Smooth muscle cell (in vitro differentiated cells): ENCODE results near the gene PPIE. TPM values are rescaled to one million over a fixed set of nuclear protein-coding genes. Genes with fewer than 3 reads are reported as not detected.

Experiments used
- DNase-seq: peaks from one replicate; lab custom pipeline; 2025; ENCODE audit not compliant: unreplicated experiment; lab: John Stamatoyannopoulos, UW
- H2AFZ ChIP-seq: fragments of 200-600 bp; sonication (generic); 2 replicates; pipeline ENCODE4 v1.6.0; 2016; ENCODE audit warnings: antibody characterized with exemption, low read depth, mild to moderate bottlenecking
- H3F3A ChIP-seq: fragments of 200-600 bp; sonication (generic); 2 replicates; pipeline ENCODE4 v1.6.0; 2017; ENCODE audit warnings: antibody characterized with exemption, low read depth
- H3K27ac ChIP-seq: fragments of 200-600 bp; sonication (generic); 2 replicates; pipeline ENCODE4 v1.5.1; 2016; ENCODE audit warnings: low read depth, mild to moderate bottlenecking
- H3K27me3 ChIP-seq: fragments of 200-600 bp; sonication (generic); 2 replicates; pipeline ENCODE4 v1.6.1; 2016; ENCODE audit warnings: low read depth, mild to moderate bottlenecking
- H3K36me3 ChIP-seq: fragments of 200-600 bp; sonication (generic); 2 replicates; pipeline ENCODE4 v1.5.1; 2016; ENCODE audit warnings: low read depth
- H3K4me1 ChIP-seq: fragments of 200-600 bp; sonication (generic); 2 replicates; pipeline ENCODE4 v1.5.1; 2016; ENCODE audit warnings: low read depth
- H3K4me2 ChIP-seq: fragments of 200-600 bp; sonication (generic); 2 replicates; pipeline ENCODE4 v1.6.0; 2016; ENCODE audit warnings: mild to moderate bottlenecking
- H3K4me3 ChIP-seq: fragments of 200-600 bp; sonication (generic); 2 replicates; pipeline ENCODE4 v1.5.1; 2016; ENCODE audit warnings: mild to moderate bottlenecking
- H3K79me2 ChIP-seq: fragments of 200-600 bp; sonication (generic); 2 replicates; pipeline ENCODE4 v1.6.0; 2016; ENCODE audit warnings: low read depth, mild to moderate bottlenecking
- H3K9ac ChIP-seq: fragments of 200-600 bp; sonication (generic); 2 replicates; pipeline ENCODE4 v1.6.0; 2016; ENCODE audit warnings: low read depth
- H3K9me3 ChIP-seq: fragments of 200-600 bp; sonication (generic); replicated peaks from 2 replicates; pipeline ENCODE4 v1.5.1; 2016; ENCODE audit warnings: low read depth
- H4K20me1 ChIP-seq: fragments of 200-600 bp; sonication (generic); 2 replicates; pipeline ENCODE4 v1.6.0; 2016; ENCODE audit warnings: low read depth
- WGBS: methylation state at CpG from one replicate; pipeline ENCODE4 v1.1.7; 2016; ENCODE audit warnings: low lambda C conversion rate; 5-methylcytosine and 5-hydroxymethylcytosine counted together
- polyA plus RNA-seq: library from polyadenylated mRNA; unstranded; fragments of >200 nt; fragmentation: Nextera tagmentation; extraction: Ambion mirVana; gene quantifications from 2 replicates; pipeline ENCODE4 v1.2.1, GENCODE V29; 2016
- total RNA-seq: library from RNA; depleted of rRNA; stranded (reverse); fragments of >200 nt; gene quantifications from 2 replicates; pipeline ENCODE4 v1.2.3, GENCODE V29; 2014
- TF ChIP-seq, protein P1 (sequence below): fragments of 200-600 bp; sonication (generic); IDR thresholded peaks from 2 replicates; pipeline ENCODE4 v1.5.1; 2017; ENCODE audit warnings: borderline replicate concordance, mild to moderate bottlenecking, antibody characterized with exemption; ENCODE audit not compliant: insufficient read depth, poor library complexity, severe bottlenecking

The PPIE gene
- total and polyA plus RNA-seq, 2 experiments from 2014 or later, result 47.8 to 62.0 TPM

- no peak for DNase-seq
- Histone ChIP-seq H3K4me3 (peak overlapping the region; percentile 46), H3K4me2 (peak overlapping the region; percentile 83), H3K9ac (no peak overlapping the region), H3K27ac (no peak overlapping the region), H3K36me3 (no peaks in the 10 kb centered on the region), H3K9me3 (no peaks in the 10 kb centered on the region), H3K27me3 (peaks cover 98% of the 10 kb centered on the region), H3K79me2 (no peaks in the 10 kb centered on the region), H4K20me1 (no peaks in the 10 kb centered on the region), H3F3A (no peaks in the 10 kb centered on the region), H2AFZ (no peak overlapping the region), H3K4me1 (peaks cover 7% of the 10 kb centered on the region)
- WGBS, result 14% methylated on average over 25 of the region's 28 CpGs
- TF ChIP-seq, protein P1, sequence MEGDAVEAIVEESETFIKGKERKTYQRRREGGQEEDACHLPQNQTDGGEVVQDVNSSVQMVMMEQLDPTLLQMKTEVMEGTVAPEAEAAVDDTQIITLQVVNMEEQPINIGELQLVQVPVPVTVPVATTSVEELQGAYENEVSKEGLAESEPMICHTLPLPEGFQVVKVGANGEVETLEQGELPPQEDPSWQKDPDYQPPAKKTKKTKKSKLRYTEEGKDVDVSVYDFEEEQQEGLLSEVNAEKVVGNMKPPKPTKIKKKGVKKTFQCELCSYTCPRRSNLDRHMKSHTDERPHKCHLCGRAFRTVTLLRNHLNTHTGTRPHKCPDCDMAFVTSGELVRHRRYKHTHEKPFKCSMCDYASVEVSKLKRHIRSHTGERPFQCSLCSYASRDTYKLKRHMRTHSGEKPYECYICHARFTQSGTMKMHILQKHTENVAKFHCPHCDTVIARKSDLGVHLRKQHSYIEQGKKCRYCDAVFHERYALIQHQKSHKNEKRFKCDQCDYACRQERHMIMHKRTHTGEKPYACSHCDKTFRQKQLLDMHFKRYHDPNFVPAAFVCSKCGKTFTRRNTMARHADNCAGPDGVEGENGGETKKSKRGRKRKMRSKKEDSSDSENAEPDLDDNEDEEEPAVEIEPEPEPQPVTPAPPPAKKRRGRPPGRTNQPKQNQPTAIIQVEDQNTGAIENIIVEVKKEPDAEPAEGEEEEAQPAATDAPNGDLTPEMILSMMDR, result no peak
Observed at GRCh38 chr1:39690794-39691382, 47.8 kb upstream of the PPIE start.

DNA sequence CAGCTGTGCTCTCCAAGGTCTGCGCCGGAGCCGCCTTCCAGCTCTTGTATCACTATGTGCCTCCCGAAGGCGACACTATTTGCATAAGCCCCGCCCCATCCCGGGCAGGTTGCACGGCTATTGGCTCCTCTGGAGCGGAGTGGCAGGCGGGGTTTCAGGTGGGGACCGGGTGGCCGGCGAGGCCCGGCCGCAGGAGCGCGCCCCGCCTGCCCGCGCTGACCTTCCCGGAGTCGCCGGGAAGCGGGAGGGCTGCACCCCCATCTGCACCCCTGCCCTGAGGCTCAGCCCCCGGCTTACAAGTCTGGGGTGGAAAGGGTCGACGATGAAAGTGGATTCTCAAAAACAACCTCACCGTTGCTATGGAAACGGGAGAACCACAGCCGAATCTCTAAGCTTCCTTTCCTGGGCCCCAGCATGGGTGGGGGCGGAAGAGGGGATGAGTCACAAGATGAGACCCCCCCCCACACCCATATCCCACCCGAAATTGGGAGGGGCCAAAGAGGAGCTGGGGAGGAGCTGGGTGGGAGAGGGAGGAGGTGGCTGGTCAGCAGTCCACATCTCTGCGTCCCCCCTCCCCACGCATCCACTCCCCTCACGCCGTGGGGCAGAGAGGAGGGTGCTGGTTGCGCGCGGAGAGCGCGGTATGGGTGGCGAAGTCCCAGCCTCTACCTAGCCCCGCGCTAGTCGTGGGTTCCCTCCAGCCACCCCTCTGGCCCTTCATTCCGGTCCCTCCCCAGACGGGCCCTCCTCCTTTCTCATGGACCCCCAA is 47.1 kb upstream of the PPIE start, which contains the start of gene HPCAL4:
Gene HPCAL4 (minus strand): TSS at position 51 of the 769 bp plus-strand sequence. CDS start 6,830 bp downstream, outside the sequence.
- 6% methylated on average over 41 of the region's 47 CpGs for WGBS
- Histone ChIP-seq H3K4me3 (peak within 1 kb of the TSS; percentile 46), H3K4me2 (peak within 1 kb of the TSS; percentile 83), H3K27me3 (peaks cover 99% of the 10 kb centered on the region), H3K9ac (no peak within 1 kb of the TSS), H3K79me2 (no peaks in the 10 kb centered on the region), H4K20me1 (no peaks in the 10 kb centered on the region), H2AFZ (no peak within 1 kb of the TSS), H3K9me3 (no peaks in the 10 kb centered on the region), H3K4me1 (peaks cover 7% of the 10 kb centered on the region), H3F3A (no peaks in the 10 kb centered on the region), H3K27ac (no peak within 1 kb of the TSS), H3K36me3 (no peaks in the 10 kb centered on the region)
- peak; percentile 47 for DNase-seq
- TF ChIP-seq, protein P1, result no peak

- peaks cover 99% of the 10 kb centered on the region for H3K27me3 ChIP-seq
- H3K4me3 ChIP-seq, result peak overlapping the region; percentile 46
- H3K9ac ChIP-seq, result no peak overlapping the region
- H3K9me3 ChIP-seq, result no peaks in the 10 kb centered on the region
- 17% methylated on average over 45 of the region's 56 CpGs for WGBS
- H3K36me3 ChIP-seq, result no peaks in the 10 kb centered on the region
- H3K27ac ChIP-seq, result no peak overlapping the region
- H3K4me2 ChIP-seq, result peak overlapping the region; percentile 83
- TF ChIP-seq, protein P1, result no peak
- no peaks in the 10 kb centered on the region for H4K20me1 ChIP-seq
- peaks cover 7% of the 10 kb centered on the region for H3K4me1 ChIP-seq
- DNase-seq, result no peak
- H3F3A ChIP-seq, result no peaks in the 10 kb centered on the region
- no peak overlapping the region for H2AFZ ChIP-seq
- no peaks in the 10 kb centered on the region for H3K79me2 ChIP-seq
Observed at GRCh38 chr1:39692152-39693074, 46.3 kb upstream of the PPIE start.
